NT2/D1 (cell line): ENCODE measurements around the gene HCRTR1.
"Not testable (repeated sequence)": the region's sequence is repeated elsewhere in the genome, so short reads cannot be mapped to it uniquely, and the experiment has no call there.

Source experiments
- SUZ12 ChIP-seq: IDR thresholded peaks from 2 replicates; pipeline ENCODE4 v1.6.1; 2011; ENCODE audit not compliant: insufficient read length, insufficient read depth; ENCODE audit errors: extremely low read depth
- YY1 ChIP-seq: IDR thresholded peaks from 2 replicates; pipeline ENCODE4 v1.6.1; 2011; ENCODE audit not compliant: insufficient read length, insufficient read depth
- ZNF274 ChIP-seq: IDR thresholded peaks from 2 replicates; pipeline ENCODE4 v1.6.1; 2011; ENCODE audit warnings: mild to moderate bottlenecking, low read depth, low read length

GRCh38 chr1:31587328-31587699, 30.2 kb upstream of the HCRTR1 start:
- TF ChIP-seq YY1, ZNF274, SUZ12: not testable (repeated sequence)
